Fibroblast of mammary gland (primary cell): ENCODE results near the gene EMB.
"Not testable (repeated sequence)": the region's sequence is repeated elsewhere in the genome, so short reads cannot be mapped to it uniquely, and the experiment has no call there.

Experiments used
- DNase-seq: peaks from one replicate; pipeline ENCODE4 v3.0.0-alpha.2; 2010; ENCODE audit warnings: low read depth
- H3K4me3 ChIP-seq: 2 replicates; pipeline ENCODE4 v1.5.1; 2011; ENCODE audit warnings: low read depth, mild to moderate bottlenecking, low read length, moderate library complexity; ENCODE audit not compliant: control insufficient read depth
- TF ChIP-seq, protein P1 (sequence below): conservative IDR thresholded peaks from 2 replicates; pipeline ENCODE4 v1.5.1; 2011; ENCODE audit warnings: low read depth, low read length, inconsistent platforms; ENCODE audit not compliant: control insufficient read depth, insufficient read depth

EMB gene, protein sequence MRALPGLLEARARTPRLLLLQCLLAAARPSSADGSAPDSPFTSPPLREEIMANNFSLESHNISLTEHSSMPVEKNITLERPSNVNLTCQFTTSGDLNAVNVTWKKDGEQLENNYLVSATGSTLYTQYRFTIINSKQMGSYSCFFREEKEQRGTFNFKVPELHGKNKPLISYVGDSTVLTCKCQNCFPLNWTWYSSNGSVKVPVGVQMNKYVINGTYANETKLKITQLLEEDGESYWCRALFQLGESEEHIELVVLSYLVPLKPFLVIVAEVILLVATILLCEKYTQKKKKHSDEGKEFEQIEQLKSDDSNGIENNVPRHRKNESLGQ

DNA sequence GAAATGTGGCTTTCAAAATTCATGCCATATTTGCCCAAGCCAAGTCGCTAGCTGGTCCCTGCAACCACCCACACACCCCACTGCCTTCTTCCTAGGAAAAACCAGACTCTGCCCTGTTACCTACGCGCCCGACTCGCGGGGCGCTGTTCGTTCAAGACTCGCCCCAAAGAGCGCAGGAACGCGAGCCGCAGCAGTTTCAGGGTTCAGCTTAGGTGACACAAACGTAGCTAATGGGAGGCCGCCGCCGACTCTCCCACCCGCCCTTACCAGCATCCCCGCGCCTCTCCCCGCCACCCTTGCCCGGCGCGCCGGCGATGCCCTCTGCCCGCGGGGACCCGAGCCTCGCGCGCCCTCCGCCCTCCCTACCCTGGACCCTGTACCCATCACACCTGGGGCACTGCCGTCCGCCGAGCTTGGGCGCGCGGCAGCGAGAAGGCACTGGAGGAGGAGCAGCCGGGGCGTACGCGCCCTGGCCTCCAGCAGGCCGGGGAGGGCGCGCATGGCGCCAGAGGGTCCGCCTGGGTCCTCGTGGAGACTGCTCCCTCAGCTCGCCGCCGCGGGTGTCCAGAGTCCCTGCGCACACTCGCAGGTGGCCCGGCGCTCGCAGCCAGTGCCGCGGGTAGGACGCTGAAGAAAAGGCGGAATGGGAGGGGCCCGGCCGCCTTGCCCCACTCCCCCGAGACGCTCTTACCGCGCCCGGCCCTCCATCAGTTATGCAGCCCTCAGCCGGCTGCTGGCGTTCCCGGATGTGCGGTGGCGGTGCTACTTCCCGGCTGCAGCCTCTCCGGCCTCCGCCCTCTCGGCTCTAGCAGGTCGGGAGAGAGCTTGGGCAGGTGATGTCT lies at the start of gene EMB:
EMB (minus strand) TSS at position 638 of the 842 bp plus-strand sequence; CDS start at position 501, 137 bp downstream.
- TF ChIP-seq, protein P1, sequence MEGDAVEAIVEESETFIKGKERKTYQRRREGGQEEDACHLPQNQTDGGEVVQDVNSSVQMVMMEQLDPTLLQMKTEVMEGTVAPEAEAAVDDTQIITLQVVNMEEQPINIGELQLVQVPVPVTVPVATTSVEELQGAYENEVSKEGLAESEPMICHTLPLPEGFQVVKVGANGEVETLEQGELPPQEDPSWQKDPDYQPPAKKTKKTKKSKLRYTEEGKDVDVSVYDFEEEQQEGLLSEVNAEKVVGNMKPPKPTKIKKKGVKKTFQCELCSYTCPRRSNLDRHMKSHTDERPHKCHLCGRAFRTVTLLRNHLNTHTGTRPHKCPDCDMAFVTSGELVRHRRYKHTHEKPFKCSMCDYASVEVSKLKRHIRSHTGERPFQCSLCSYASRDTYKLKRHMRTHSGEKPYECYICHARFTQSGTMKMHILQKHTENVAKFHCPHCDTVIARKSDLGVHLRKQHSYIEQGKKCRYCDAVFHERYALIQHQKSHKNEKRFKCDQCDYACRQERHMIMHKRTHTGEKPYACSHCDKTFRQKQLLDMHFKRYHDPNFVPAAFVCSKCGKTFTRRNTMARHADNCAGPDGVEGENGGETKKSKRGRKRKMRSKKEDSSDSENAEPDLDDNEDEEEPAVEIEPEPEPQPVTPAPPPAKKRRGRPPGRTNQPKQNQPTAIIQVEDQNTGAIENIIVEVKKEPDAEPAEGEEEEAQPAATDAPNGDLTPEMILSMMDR = no peak
- peak; percentile 6 for DNase-seq
- peak within 1 kb of the TSS; percentile 24 for H3K4me3 ChIP-seq

DNA sequence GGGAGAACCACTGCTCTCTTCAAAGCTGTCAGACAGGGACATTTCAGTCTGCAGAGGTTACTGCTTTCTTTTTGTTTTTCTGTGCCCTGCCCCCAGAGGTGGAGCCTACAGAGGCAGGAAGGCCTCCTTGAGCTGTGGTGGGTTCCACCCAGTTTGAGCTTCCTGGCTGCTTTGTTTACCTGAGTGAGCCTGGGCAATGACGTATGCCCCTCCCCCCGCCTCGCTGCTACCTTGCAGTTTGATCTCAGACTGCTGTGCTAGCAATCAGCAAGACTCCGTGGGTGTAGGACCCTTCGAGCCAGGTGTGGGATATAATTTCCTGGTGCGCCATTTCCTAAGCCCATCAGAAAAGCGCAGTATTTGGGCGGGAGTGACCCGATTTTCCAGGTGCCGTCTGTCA lies 48.4 kb upstream of the EMB start:
- not testable (repeated sequence) for DNase-seq, H3K4me3 ChIP-seq

DNA sequence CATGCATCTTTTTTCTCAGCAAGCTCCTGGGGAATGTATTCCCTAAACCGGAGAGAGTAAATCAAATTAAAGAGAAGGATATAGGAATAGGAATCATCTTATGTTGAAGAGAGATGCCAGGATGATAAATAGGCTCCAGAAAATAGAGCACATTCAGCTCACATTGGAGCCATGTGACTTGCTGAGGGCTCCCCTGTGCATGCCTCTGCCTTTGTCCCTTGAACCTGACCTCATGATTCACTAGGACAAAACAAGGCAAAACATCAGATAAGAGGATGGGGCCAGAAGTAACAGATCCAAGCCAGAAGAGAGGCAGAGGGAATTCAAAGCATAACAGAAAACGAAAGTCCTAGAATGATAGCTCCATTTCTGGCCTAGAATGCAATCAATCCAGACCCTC lies 37.7 kb upstream of the EMB start:
- H3K4me3 ChIP-seq, DNase-seq: not testable (repeated sequence)

DNA sequence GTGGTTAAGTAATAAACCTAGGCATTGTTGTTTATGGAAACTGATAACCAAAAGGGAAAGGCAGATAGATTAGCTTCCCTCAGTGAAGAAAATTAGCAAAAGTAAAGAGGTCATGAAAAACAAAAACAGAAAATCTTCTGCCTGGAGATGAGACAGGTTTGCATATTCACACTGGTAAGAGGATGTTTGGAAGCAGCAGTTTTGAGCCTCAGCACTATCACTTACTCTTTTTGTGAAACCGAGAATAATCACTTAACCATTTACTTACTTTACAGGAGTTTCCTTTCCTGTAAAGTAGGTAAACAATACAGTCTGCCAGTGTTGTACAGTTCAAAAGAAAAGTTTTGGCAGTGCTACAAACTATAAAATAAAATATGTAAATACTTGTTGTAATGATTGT lies 35.5 kb upstream of the EMB start:
- no peak for DNase-seq
- TF ChIP-seq, protein P1 = no peak
- H3K4me3 ChIP-seq = no peak overlapping the region

DNA sequence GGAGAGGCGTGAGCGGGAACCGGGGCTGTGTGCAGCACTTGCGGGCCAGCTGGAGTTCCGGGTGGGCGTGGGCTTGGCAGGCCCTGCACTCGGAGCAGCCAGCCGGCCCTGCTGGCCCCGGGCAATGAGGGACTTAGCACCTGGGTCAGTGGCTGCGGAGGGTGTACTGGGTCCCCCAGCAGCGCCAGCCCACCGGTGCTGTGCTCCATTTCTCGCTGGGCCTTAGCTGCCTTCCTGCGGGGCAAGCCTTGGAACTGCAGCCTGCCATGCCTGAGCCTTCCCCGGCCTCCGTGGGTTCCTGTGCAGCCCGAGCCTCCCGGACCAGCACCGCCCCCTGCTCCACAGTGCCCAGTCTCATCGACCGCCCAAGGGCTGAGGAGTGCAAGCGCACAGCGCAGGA lies 23.9 kb upstream of the EMB start:
- DNase-seq, H3K4me3 ChIP-seq: not testable (repeated sequence)

DNA sequence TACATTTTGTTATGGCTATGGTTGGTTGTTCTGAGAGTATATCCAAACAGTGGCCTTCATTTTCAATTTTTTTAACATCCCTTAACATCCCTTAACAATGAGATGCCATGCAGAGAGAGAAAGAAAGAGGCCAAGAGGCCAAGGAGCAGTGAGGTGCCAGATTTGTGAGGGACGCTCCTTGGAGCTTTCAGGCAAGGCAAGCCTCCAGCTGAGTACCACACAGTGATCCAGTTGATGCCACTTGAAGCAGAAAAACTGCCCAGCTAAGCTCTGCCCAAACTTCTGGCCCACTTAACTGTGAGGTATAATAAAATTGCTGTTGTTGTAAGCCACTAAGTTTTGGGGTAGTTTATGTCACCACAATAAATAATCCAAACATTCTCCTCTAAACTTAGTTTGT lies 22.6 kb upstream of the EMB start:
- TF ChIP-seq, protein P1 = no peak

DNA sequence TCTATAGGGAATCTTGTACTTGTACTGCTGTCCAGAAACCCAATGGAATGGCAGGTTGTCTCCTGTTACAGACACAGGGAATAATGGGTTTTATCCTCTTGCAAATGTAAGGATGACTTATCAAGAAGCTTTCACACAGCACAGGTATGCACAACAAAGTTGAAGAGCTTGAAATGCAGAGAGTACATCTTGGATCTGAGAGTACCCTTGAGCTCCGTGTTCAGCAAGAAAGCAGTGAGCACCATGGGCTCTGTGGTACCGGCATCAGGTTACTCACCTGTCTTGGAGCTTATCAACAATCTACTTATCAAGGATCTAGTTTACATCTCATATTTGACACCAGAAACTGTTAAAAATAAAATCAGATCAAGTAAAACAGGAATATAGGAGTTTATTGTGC lies 22.0 kb upstream of the EMB start:
- no peak for DNase-seq
- H3K4me3 ChIP-seq = no peak overlapping the region
- TF ChIP-seq, protein P1 = no peak

More for the DNA sequence above, 22.6 kb upstream of the EMB start:
- H3K4me3 ChIP-seq = no peak overlapping the region
- DNase-seq = no peak

DNA sequence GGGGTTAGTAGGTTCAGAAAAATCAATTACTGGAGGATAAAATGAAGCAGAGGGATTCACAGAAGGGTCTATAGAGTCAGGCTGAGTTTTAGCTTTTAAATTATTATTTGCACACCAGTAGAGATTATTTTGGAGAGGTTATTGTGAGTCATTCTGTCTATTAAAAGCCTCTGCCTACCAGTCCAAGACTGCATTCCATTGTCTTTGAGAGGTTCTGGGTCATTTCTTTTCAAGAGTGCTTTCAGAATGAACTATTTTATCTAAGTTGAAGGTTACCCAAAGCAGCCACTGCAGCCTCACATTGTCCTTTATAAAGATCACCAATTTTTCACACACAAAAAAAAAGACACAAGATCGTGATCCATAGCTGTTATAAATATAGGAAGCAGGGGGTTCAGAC lies 21.5 kb upstream of the EMB start:
- H3K4me3 ChIP-seq, DNase-seq: not testable (repeated sequence)

DNA sequence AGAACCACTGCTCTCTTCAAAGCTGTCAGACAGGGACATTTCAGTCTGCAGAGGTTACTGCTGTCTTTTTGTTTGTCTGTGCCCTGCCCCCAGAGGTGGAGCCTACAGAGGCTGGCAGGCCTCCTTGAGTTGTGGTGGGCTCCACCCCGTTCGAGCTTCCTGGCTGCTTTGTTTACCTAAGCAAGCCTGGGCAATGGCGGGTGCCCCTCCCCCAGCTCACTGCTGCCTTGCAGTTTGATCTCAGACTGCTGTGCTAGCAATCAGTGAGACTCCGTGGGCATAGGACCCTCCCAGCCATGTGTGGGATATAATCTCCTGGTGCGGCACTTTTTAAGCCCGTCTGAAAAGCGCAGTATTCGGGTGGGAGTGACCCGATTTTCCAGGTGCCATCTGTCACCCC lies 17.3 kb upstream of the EMB start:
- not testable (repeated sequence) for DNase-seq, H3K4me3 ChIP-seq

DNA sequence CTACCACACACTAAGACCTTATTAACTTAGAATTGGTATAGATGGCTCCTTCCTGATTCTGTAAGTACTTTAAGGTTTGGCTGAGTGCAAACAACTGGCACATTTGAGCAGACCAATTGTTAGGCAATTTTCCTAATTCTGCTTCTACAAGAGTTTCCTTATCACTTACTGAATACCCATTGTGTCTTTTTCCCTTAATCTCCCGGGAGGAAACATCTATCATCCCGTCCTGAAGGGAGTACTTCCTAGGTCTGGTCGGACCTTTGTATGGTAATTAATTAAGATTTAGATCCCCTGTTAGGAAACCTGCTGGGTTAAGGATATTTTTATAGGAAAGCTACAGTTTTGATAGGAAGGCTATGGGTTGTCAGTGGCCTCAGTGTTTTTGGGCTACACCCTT lies 8.2 kb upstream of the EMB start:
- H3K4me3 ChIP-seq, DNase-seq: not testable (repeated sequence)
